Kidney glomerular epithelial cell (primary cell): Measurements from ENCODE around the gene S100A12.

Experiments
- DNase-seq: peaks from one replicate; lab custom pipeline; 2025; lab: John Stamatoyannopoulos, UW

The S100A12 gene

DNA sequence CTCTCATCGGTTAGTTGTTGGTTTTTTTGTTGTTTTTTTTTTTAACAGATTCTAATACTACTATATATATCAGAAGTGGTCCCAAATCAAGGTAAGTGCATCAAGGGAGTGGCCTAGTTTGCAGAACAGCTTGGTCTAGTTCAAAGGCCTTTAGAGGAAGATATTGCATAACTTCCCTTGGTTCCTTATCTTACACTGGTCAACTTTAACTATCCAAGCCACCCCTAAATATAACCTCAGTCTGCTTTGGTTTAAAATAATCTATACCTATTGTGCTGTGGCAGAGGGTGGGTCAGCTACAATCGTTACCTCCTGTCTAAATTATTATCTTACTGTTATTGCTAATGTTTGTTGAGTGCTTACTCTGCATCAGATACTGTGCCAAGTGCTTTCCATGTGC lies 6.9 kb downstream of the S100A12 start:
- DNase-seq: no peak

DNA sequence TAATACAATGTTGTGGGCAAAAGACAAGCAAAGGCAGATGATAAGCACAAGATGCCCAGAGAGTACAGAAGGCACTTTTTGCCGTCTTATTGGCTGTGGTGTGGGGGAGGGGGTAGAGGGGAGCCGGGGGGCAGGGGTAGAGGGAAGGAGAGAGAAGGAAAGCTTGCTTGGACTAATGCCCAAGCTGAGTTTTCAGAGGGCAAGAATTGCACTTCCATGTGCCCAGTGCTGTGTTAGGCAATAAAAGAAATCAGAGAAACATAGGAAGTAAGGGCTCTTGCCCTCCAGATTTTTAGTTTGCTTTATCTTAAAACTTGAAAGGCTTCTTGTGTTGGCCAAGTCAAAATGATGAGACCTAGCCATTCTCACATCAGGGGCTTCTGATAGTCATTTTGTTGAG lies 8.3 kb downstream of the S100A12 start:
- no peak for DNase-seq

DNA sequence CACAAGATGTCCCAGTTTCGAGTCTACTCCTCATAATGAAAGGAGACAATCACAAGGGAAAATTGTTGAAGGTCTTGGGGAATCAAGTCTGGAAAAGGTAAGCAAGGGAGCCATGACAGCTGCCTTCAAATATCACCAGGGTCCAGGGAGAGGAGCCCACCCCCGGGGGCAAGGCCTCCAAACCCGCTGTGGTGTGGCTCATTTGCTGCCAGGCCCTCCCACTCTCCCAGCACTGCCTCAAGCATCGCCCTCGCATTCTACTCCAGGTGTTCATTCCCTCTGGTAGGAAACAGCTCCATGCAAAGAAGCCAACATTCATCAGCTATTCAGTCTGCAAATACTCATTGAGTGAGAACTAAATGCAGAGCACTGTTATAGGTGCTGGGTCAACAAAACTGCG lies 9.2 kb downstream of the S100A12 start:
- DNase-seq: no peak

DNA sequence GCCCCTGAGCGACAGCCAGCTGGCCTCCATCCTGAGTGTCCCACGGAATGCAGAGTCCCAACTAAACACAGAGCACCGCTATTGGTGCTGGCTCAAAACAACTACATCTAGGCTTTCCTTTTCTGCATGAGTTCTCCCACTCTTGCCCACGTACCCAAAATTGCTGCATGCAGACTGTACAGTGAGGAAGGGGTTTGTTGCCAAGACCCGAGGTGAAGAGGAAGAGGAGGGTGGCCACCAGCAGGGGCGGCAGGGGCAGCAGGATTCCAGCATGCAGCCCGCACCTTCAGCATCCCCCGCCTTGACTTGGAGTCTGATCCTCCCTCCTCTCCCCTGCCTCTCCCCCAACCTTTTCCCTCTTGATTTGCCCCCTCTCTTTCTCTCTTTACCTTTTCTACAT lies 9.7 kb downstream of the S100A12 start:
- no peak for DNase-seq

DNA sequence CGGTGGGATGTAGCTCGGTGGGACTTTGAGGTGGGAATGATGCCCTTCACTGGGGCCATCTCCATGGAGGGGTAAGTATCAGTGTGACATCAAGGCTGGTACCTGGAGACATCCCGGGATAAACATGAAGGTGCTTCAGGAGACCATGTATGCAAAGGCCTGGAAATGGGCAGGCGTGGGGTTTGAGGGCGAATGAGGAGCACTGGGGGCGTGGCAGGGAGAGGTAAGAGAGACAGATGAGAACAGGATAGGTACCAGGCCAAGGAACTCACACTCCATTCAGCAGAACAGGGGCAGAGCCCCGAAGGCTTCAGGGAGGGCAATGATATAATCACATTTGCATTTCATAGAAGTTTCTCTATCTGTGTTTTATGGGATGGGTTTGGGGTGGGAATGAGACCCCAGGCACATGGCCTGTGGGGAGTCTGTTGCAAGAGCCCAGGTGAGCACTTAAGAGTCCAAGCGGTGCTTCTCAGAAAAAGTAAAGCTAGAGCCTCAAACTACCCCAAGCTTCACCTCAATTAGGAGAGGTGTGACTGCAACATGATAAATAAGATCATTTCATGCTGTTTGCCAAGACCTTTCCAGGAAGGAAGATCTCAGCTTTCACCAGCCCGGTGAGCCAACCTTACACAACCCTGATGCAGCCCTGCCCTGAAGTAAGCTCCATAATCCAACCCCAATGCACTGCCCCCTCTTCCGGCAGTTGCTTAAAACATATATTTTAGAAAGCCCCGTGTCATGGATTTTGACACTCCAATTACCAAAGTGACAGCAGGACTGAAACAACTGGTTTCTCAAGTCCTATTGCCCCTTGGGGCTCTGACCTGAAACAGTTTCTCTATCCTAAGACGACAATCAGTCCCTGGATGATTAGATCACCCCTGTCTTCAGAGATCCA lies 10.4 kb downstream of the S100A12 start:
- DNase-seq: no peak

DNA sequence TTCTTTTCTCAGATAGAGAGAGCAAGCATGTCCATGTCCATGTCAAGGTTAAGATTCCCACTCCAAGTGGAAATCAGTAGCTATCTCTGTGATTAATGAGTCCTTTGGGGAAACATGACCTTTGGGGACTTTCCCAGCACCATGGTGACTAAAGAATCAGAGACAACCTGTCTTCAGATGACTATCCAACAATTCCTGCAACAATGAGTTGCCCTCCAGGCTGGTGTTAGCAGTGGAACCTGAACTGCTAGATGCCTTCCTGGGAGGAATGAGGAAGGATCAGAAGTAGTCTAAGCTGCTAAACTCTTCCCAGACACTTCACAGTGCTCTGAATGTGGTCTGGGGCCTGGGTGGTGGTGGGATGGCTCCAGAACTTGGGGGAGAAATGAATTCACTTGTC lies 11.3 kb downstream of the S100A12 start:
- no peak for DNase-seq

DNA sequence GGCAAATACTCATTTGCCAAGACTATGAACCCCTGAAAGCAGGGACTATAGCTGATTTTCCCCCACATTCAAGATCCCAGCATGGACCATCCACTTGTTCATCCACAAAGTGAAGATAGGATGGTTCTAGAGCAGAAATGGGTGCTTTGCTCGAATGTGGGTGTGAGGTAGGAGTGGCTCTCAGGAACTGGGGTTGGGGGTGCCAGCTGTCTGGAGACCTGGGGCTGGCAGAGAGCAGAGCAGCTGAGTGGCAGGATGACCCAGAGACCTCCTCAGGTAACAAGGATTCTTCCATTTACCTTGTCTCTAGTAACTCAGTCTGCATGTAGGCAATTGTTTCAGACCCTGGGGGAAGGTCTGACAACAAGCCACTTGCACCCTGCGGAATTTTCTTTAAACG lies 11.8 kb downstream of the S100A12 start:
- no peak for DNase-seq

DNA sequence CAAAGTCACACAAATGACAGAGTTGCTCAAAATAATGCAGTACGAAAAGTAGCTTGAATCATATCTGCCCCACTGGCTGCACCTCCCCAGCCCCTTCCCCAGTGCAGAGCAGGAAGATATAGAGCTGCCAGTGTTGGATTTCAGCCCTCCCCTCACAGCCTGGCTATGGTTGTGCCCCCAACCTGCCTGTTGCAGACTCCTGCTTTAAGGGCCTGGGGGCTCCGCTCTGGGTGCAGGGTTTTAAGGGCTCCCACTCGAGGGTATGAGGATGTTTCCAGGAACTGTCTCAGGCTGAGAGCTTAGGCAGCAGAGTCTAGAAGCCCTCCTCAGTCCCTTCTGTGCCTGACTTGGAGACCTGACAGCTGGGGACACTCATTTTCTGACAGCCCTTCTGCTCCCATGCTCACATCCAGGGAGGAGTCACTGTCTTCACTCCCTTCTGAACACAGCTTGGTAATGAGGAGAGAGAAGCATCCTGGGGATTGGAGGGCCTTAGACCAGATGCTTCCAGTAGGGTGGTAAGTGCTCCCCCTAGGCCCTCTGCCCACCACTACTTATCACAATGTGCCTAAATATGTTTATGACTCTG lies 13.1 kb downstream of the S100A12 start:
- no peak for DNase-seq

DNA sequence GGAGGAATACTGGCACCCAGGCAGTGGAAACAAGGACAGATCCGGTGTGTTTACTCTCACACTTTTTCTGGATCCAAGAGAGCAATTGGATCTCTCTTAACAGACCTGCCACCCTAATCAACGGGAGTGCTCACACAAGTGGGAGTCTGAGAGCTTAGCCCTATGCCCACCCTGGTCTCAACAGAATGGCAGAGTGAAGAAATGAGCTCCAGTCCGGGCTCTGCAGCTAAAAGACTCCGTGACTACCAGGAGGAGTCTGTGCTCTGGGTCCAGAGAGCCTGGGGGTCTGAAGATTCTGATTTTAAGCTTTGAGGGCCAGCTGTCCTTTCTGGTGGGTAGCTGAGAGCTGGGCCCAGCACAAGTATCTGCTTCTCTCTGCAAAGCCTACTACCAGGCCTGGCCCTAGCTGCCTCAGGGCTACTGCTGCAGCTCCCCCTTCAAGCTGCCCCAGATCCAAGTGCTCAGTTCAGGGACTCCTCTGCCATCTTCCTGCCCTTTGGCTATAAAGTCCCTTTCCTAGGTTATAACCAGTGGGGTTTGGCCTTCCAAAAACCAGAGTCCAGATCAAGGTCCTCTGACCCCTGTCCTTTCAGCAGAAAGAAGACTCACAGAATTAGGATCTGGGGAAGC lies 13.8 kb downstream of the S100A12 start:
- DNase-seq: no peak

DNA sequence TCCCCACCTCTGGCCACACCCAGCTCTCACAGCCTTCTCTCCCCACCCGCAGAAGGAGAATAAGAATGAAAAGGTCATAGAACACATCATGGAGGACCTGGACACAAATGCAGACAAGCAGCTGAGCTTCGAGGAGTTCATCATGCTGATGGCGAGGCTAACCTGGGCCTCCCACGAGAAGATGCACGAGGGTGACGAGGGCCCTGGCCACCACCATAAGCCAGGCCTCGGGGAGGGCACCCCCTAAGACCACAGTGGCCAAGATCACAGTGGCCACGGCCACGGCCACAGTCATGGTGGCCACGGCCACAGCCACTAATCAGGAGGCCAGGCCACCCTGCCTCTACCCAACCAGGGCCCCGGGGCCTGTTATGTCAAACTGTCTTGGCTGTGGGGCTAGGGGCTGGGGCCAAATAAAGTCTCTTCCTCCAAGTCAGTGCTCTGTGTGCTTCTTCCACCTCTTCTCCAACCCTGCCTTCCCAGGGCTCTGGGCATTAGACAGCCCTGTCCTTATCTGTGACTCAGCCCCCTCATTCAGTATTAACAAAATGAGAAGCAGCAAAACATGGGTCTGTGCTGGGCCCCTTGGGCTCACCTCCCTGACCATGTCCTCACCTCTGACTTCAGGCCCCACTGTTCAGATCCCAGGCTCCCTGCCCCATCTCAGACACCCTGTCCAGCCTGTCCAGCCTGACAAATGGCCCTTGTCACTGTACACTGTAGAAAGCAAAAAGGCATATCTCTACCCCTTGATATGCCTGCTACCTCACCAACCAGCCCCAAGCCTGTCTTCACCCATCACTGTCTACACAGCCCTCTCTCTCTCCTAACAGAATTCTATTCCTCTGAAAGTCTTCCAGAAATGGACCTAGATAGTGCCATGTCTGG lies 14.6 kb downstream of the S100A12 start:
- DNase-seq: no peak

DNA sequence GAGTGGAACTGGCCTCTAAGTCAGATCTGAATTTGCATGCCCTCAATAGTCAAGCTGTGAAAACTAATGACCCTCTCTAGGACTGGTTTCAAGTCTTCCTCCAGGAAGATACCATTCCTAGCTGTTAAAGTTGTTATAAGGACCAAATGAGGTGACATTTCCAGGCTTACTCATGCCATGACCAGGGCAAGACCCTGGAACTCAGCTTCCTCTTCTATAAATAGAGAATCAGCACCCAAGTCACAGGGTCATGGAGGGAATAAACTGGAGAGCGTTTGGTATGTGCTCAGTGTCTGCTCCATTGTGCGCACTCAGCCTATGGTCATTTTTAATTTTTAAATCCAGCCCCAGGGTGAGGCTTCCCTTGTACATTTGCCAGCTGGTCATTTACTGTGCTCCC lies 15.2 kb downstream of the S100A12 start:
- no peak for DNase-seq

DNA sequence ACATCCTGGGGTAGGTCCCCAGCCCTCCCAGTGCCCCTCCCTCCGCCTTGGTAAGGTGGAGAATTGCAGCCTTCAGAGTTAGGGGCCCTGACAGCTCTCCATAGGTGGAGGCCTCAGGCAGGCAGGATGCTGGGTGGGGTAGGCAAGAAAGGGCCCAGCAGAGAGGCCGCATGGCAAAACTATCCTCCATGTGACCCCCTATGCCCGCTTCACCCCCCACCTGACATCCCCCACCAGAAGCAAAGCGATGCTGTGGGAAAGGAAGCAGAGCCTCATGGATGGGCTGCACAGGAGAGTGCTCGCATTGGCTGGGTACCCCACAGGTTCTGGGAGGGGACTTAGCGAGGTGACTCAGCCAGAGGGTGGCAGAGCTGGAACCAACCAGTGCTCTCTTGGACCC lies 16.2 kb downstream of the S100A12 start:
- no peak for DNase-seq

DNA sequence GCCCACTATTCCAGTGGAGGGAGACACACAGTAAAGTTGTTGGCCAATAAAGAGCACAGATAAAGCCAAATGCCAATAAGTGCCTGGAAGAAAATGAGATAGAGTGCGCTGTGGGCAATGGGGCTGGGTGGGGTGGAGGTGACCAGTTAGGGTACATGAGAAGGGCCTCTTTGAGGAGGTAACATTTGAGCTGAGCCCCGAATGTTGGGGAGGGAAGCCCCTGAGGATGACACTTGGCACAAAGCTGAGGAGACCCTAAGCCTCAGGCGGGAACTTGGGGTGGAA lies 16.8 kb downstream of the S100A12 start:
- no peak for DNase-seq

DNA sequence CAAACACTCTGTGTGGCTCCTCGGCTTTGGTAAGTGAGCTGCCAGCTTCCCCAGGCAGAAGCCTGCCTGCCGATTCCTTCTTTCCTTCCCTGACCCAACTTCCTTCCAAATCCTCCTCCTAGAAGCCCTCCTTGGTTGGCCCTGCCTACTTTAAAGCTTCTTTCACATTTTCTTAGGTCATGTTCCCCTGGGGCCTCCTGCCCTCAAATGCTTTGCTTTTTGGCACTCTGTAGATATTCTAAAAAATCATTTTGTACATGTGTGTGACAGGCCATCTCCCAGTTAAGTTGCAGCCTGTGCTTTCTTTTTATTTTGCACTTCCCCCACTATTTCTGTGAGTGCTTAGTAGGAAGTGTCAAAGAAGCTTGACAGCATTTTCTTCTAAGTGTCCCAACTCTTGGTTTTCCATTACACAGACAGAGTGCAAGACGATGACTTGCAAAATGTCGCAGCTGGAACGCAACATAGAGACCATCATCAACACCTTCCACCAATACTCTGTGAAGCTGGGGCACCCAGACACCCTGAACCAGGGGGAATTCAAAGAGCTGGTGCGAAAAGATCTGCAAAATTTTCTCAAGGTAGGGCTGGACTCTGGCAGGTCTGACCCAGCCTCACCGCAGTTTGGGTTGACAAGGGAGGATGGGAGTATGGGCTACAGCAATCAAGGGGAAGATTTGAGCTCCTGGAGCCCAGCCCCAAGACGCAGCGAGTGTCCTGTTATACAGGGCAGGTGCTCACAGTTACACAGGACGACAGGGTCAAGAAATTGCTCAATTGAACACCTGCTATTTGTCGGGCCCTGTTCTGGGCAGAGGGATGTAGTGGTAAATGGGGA lies 17.3 kb downstream of the S100A12 start, which contains the start of gene S100A9:
Gene S100A9, plus strand, starts transcription at position 2 of the 838 bp plus-strand sequence. Its CDS starts 430 bp downstream, at position 432.
- DNase-seq: no peak

DNA sequence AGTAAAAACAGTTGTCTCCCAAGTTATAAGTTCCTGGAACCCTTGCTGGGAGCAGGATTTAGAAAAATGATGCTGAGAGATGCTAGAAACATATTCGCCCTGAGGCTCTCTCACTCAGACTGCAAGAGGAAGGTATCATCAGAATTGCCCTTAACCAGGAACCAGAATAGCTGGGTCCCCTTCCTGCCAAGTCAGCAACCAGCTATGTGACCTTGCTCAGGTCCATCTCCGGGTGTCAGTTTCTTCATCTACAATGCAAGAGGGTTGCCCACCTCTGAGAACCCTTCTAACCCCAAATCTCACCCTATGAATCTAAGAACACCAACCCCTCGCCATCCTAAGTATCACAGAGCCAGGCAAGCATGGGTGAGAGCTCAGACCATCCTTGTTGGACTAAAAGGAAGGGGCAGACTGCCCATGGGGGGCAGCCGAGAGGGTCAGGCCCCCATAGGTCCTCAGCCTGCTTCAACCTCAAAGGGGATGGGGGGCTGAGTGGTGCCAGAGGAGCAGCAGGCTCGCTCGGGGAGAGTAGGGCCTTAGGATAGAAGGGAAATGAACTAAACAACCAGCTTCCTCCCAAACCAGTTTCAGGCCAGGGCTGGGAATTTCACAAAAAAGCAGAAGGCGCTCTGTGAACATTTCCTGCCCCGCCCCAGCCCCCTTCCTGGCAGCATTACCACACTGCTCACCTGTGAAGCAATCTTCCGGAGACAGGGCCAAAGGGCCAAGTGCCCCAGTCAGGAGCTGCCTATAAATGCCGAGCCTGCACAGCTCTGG lies 18.2 kb downstream of the S100A12 start:
- DNase-seq: no peak

DNA sequence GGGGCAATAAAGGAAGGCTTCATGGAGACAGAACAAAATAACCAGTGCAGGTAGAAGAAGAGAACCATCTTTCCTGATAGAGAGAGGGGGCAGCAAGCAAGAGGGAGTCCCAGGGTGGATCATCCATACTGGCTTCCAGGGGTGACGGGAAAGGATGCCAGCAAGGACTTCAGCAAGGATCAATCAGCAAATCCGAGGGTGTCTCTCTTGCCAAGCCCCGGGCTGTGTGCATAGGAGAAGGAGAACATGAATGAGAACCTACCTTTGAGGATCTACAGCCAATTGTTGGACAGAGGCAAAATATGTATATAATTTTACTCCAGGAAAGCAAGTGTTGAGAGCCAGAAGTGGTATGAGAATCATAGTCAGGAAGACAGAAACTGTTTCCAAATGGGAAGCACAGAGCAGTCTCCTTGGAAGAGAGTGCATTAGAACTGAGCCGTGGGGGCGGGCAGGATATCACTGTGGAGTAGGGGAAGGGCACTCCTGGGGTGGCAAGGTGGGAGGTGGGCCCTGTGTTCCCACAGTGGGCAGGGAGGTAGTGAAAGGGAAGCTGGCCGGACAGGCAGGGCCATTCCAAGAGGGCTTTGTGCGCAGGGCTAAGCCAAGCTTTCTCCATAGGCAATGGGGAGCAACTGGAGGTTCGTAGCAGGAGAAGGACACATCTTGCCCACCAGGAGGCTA lies 18.9 kb downstream of the S100A12 start:
- no peak for DNase-seq

DNA sequence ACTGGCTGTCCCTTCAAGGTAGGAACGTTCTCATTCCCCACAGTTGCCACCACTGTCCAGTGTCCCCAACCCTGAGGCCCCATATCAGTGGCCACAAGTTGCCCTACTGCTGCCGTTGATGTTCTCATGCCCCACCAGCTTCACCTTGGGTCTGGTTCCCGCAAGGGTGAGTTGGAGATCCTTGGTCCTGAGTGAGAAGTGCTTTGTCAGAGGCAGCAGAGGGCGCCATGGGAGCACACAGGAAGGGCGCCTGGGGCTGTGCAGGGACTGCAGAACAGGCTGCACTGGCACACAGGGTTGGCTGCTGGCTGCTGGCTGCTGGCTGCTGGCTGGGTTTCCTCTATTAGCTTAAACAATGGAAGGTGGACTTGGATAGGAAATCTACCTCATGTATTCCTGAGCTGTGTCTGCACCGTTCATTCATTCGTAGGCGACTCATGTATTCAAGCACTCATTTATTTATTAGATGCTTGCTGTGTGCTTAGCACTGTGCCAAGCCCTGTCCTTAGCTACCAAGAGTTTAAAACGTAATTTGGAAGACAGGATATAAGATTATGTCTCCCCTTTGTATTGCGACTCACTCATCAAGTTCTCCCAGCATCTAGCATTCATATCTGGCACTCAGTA lies 19.9 kb downstream of the S100A12 start:
- no peak for DNase-seq

DNA sequence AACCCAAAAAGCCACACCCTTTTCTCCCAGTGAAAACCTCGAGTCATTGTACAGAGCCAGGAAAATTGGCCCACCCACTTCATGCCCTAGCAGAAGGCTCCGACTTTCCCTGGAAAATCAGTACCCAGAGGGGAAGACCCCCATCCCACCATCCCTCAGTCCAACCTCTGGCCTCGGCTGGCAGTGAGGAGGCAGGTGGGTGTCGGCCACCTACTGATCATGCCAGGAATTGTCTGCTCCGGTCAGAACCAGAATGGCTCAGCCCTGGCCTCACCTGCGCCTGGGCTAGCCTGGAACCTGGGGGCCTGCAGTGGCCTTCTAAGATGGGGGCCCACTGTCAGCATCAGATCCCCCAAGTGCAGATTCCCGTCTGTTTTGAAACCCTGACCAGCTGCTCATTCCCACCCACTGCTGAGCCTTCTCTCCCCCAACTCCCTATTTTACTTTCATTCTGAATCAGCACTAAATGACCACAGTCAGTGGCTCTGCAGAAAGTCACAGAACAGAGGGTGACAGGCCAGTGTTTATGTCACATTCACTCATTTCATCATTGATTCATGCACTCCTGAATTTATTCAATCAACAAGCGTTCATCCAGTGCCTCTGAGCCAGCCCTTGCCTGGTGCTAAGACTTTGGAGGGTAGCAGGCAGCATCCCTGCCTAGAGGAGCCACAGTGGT lies 20.8 kb downstream of the S100A12 start:
- no peak for DNase-seq
